Keratinocyte (primary cell): ENCODE measurements around the gene RAD21L1.

Source experiments
- EZH2 ChIP-seq: IDR thresholded peaks from one replicate; pipeline ENCODE4 v1.6.1; 2012; ENCODE audit warnings: inconsistent platforms, mild to moderate bottlenecking, low read length, moderate library complexity
- TF ChIP-seq, protein P1 (sequence below), 3 experiments: IDR thresholded peaks in 1 of 3; conservative IDR thresholded peaks in 1 of 3; optimal IDR thresholded peaks in 1 of 3; 2 replicates in 2 of 3; 3 replicates in 1 of 3; pipeline versions ENCODE3 to v1.5.1; 2011; ENCODE audit warnings: low read length in 3 of 3, mild to moderate bottlenecking in 3 of 3, moderate library complexity in 2 of 3, control low read depth in 1 of 3, inconsistent platforms in 1 of 3; ENCODE audit not compliant: insufficient read depth in 2 of 3; ENCODE audit errors: extremely low read depth in 1 of 3

GRCh38 chr20:1199212-1199873, 26.5 kb upstream of the RAD21L1 start:
- TF ChIP-seq, protein P1, sequence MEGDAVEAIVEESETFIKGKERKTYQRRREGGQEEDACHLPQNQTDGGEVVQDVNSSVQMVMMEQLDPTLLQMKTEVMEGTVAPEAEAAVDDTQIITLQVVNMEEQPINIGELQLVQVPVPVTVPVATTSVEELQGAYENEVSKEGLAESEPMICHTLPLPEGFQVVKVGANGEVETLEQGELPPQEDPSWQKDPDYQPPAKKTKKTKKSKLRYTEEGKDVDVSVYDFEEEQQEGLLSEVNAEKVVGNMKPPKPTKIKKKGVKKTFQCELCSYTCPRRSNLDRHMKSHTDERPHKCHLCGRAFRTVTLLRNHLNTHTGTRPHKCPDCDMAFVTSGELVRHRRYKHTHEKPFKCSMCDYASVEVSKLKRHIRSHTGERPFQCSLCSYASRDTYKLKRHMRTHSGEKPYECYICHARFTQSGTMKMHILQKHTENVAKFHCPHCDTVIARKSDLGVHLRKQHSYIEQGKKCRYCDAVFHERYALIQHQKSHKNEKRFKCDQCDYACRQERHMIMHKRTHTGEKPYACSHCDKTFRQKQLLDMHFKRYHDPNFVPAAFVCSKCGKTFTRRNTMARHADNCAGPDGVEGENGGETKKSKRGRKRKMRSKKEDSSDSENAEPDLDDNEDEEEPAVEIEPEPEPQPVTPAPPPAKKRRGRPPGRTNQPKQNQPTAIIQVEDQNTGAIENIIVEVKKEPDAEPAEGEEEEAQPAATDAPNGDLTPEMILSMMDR (optimal IDR thresholded peaks at IDR 0.05 in 1 of 3, IDR thresholded peaks at IDR 0.05 in 1 of 3, conservative IDR thresholded peaks at IDR 0.05 in 1 of 3; ENCODE audit: extremely low read depth in 1 of 3, insufficient read depth in 2 of 3, low read length in 3 of 3) = no peak
- no peak for TF ChIP-seq EZH2
